ENCODE measurements around the gene BACE2. TPM values are rescaled to one million over a fixed set of nuclear protein-coding genes. Genes with fewer than 3 reads are reported as not detected.

BACE2 gene
- total RNA-seq, 4 donors from 2014 or later, result 23.9 to 59.4 (median 36.6) TPM

DNA sequence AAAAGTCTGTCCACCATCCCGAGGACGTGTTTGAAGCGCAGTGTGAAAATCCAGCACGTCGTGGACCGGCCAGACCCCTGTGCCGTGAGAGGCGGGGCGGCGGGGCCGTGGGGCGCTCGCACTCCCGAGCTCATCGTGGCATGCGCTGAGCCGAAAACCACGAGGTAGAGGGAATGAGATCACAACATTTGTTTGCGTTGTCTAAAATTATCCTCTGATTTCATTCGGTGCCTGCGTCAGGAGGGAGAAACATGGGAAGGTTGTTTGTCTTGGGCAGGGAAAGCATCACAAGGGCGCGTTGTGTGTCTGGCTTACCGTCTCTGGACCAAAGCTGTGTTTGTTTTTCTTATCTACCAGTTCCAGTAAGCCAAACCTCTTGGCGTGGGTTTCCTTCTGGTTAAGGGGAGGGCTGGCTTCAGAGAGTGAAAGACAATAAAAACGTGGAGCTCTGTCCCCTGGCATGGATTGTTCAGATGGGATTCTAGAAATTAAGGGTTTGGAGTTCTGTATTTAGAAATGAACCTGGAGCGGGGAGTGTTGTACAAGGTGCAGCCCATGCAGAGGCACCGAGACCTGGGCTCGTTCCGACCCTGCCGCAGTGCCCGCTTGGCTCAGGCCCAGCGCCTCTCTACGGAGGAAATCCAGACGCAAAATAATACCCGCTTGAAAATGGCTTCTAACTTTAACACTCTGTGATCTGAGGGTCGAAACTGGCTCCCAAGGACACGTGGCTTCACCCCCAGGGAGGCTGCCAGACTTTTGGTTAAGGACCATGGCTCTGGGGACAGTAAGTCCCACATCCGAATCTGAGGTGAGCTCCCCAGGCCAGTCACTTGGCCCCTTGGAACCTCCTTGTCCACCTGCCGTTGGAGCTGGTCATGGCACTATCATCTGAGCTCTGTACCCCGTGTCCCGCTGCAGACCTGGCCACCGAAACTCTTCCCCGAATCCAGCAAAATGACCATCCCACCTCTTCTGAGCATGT, 79.9 kb downstream of the BACE2 start:
- TF ChIP-seq EP300 (IDR thresholded peaks at IDR 0.05) (no peak), POLR2AphosphoS5 (IDR thresholded peaks at IDR 0.05) (peak in 1 of 3 donors; percentile 19)
- Histone ChIP-seq H3K4me1 (peaks cover 19% of the 10 kb centered on the region), H3K27me3 (no peaks in the 10 kb centered on the region), H3K27ac (peak overlapping the region; percentile 51), H3K9me3 (no peaks in the 10 kb centered on the region), H3K4me3 (no peak overlapping the region), H3K36me3 (peaks cover 51% of the 10 kb centered on the region)
- 80% methylated on average over 43 of the region's 44 CpGs for WGBS
- no peak for DNase-seq (ENCODE audit: low spot score in 2 of 2)

DNA sequence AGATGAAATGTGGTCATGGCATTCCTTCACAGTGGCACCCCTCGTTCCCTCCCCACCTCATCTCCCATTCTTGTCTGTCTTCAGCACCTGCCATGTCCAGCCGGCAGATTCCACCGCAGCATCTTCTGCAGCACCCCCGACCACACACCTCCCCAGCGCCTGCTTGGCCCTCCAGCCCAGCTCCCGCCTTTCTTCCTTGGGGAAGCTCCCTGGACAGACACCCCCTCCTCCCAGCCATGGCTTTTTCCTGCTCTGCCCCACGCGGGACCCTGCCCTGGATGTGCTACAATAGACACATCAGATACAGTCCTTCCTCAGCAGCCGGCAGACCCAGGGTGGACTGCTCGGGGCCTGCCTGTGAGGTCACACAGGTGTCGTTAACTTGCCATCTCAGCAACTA, 81.5 kb downstream of the BACE2 start:
- WGBS, result 87% methylated on average over 11 of the region's 11 CpGs
- Histone ChIP-seq H3K36me3 (peaks cover 56% of the 10 kb centered on the region), H3K27ac (peak overlapping the region; percentile 68), H3K27me3 (no peaks in the 10 kb centered on the region), H3K4me1 (peaks cover 19% of the 10 kb centered on the region), H3K9me3 (no peaks in the 10 kb centered on the region), H3K4me3 (no peak overlapping the region)
- no peak for DNase-seq (ENCODE audit: low spot score in 2 of 2)
- TF ChIP-seq, protein P1, sequence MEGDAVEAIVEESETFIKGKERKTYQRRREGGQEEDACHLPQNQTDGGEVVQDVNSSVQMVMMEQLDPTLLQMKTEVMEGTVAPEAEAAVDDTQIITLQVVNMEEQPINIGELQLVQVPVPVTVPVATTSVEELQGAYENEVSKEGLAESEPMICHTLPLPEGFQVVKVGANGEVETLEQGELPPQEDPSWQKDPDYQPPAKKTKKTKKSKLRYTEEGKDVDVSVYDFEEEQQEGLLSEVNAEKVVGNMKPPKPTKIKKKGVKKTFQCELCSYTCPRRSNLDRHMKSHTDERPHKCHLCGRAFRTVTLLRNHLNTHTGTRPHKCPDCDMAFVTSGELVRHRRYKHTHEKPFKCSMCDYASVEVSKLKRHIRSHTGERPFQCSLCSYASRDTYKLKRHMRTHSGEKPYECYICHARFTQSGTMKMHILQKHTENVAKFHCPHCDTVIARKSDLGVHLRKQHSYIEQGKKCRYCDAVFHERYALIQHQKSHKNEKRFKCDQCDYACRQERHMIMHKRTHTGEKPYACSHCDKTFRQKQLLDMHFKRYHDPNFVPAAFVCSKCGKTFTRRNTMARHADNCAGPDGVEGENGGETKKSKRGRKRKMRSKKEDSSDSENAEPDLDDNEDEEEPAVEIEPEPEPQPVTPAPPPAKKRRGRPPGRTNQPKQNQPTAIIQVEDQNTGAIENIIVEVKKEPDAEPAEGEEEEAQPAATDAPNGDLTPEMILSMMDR (IDR thresholded peaks at IDR 0.05), result no peak
- TF ChIP-seq POLR2AphosphoS5 (IDR thresholded peaks at IDR 0.05) (no peak), EP300 (IDR thresholded peaks at IDR 0.05) (no peak), POLR2A (IDR thresholded peaks at IDR 0.05) (no peak)

DNA sequence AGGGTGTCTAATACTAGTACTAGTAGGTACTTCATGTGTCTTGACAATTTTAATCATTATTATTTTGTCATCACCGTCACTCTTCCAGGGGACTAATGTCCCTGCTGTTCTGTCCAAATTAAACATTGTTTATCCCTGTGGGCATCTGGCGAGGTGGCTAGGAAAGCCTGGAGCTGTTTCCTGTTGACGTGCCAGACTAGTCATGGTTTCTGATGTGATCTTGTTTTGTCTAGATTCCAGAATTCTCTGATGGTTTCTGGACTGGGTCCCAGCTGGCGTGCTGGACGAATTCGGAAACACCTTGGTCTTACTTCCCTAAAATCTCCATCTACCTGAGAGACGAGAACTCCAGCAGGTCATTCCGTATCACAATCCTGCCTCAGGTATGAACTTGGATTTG, 82.6 kb downstream of the BACE2 start:
- no peak for DNase-seq (ENCODE audit: low spot score in 2 of 2)
- H3K4me3 ChIP-seq, result no peak overlapping the region
- peaks cover 19% of the 10 kb centered on the region for H3K4me1 ChIP-seq
- H3K27me3 ChIP-seq, result no peaks in the 10 kb centered on the region
- H3K27ac ChIP-seq, result peak overlapping the region; percentile 68
- H3K9me3 ChIP-seq, result no peaks in the 10 kb centered on the region
- H3K36me3 ChIP-seq, result peaks cover 58% of the 10 kb centered on the region
- TF ChIP-seq, protein P1 (IDR thresholded peaks at IDR 0.05), result no peak
- 36% methylated on average over 8 of the region's 8 CpGs for WGBS

DNA sequence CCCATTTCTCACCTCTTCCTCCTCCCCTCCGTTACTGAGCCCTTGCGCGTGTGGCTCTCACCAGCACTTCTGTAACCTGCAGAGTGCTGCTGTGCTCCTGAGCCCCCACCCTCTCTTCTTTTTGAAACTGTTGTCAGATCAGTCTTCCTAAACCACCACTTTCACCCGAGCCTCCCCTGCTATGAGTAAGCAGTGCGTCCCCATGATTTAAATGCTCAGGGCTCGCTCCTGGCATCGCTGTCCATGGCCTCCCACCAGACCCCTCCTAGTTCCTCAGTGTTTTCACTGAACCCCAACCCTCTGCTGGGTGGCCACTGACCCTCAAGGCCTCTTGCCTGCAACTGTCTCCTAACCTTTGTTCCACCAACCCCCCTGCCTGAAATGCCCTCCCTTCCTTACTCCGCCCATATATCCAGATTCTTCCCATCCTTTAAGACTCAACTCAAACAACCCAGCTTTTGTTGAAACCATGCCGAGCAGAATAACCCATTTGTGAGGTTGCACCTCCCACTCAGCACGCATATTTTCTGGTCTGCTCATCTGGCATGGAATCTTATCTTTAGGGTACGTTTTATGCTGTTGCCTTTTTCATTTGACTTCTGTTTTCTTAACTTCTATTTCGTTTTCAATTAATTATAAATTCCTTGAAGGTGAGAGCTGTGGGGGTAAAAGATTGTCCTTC, 84.1 kb downstream of the BACE2 start:
- Histone ChIP-seq H3K9me3 (no peaks in the 10 kb centered on the region), H3K36me3 (peaks cover 53% of the 10 kb centered on the region), H3K27me3 (no peaks in the 10 kb centered on the region), H3K4me1 (peaks cover 19% of the 10 kb centered on the region), H3K4me3 (no peak overlapping the region), H3K27ac (no peak overlapping the region)
- WGBS, result 92% methylated on average over 12 of the region's 12 CpGs
- TF ChIP-seq, protein P1 (IDR thresholded peaks at IDR 0.05), result no peak
- TF ChIP-seq POLR2A (IDR thresholded peaks at IDR 0.05) (no peak), EP300 (IDR thresholded peaks at IDR 0.05) (no peak), POLR2AphosphoS5 (IDR thresholded peaks at IDR 0.05) (no peak)
- DNase-seq (ENCODE audit: low spot score in 2 of 2), result no peak

DNA sequence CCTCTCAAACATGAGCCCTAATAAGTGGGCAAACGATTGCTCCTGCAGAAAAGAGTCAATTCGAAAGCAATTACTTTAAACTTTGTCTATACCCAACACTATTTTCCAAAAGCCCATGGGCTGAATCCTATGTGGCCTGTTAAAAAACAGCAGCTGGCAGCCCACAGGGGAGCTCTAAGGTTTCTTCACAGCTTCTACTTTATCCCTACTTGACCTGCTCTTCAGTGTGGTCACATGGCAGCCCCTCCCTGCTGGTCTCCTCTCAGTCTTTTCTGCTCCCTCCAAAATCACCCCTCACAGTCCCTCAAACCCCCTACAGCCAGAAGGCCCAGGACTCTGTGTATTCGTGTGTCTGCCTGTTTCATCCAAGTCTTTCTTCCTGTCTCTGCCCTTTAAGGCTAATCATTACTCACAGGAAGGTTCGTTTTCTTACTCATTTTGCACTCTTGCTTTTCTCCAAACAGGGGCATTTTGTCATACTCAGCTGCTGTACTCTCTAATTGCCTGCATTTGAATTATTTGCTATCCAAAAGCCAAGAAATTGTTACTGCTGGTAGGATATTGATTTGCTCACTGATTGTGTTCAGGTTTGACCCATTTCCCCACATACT, 86.2 kb downstream of the BACE2 start:
- no peak for DNase-seq (ENCODE audit: low spot score in 2 of 2)

More for the DNA sequence above, 86.2 kb downstream of the BACE2 start:
- H3K4me1 ChIP-seq, result peaks cover 19% of the 10 kb centered on the region
- H3K9me3 ChIP-seq, result no peaks in the 10 kb centered on the region
- TF ChIP-seq, protein P1 (IDR thresholded peaks at IDR 0.05), result no peak
- no peak for TF ChIP-seq POLR2AphosphoS5 (IDR thresholded peaks at IDR 0.05)
- no peak overlapping the region for H3K27ac ChIP-seq
- H3K27me3 ChIP-seq, result no peaks in the 10 kb centered on the region
- no peak overlapping the region for H3K4me3 ChIP-seq
- 62% methylated on average over 4 of the region's 4 CpGs for WGBS
- peaks cover 45% of the 10 kb centered on the region for H3K36me3 ChIP-seq

Measured in suprapubic skin (tissue), 4 donors.